ENCODE results near the gene ROPN1L. TPM values are rescaled to one million over a fixed set of nuclear protein-coding genes. Genes with fewer than 3 reads are reported as not detected.
A peak's percentile ranks its signal among the peaks of the same experiment; 100 is the strongest.

ROPN1L gene
- total and polyA plus RNA-seq, 2 of the 13 experiments (the other 11 are each of a cell fraction or from before 2014, with no cell fraction given): not detected

GRCh38 chr5:10441083-10441991 lies at the start of gene ROPN1L (continued):
- TF ChIP-seq TOPORS (CRISPR knock-in tag; IDR thresholded peaks at IDR 0.05) (no peak), SAFB2 (CRISPR knock-in tag; IDR thresholded peaks at IDR 0.05; ENCODE audit: borderline replicate concordance, low read depth) (0 out of 2 replicates have a peak, but pooled peaks have one; percentile 50), KDM5B (CRISPR knock-in tag; IDR thresholded peaks at IDR 0.05; ENCODE audit: borderline replicate concordance) (no peak), ARID5B (CRISPR knock-in tag; IDR thresholded peaks at IDR 0.05) (peak; percentile 10; the same call in 1 of the 2 replicates), SRF (IDR thresholded peaks at IDR 0.05; ENCODE audit: low read depth, low read length) (no peak), ZNF335 (CRISPR knock-in tag; IDR thresholded peaks at IDR 0.05) (no peak), IKZF1 (IDR thresholded peaks at IDR 0.05) (no peak), MXD4 (CRISPR knock-in tag; IDR thresholded peaks at IDR 0.05) (0 out of 2 replicates have a peak, but pooled peaks have one; percentile 34), ZNF766 (CRISPR knock-in tag; IDR thresholded peaks at IDR 0.05; ENCODE audit: borderline replicate concordance) (no peak), NRL (CRISPR knock-in tag; IDR thresholded peaks at IDR 0.05; ENCODE audit: borderline replicate concordance) (no peak), ZNF136 (CRISPR knock-in tag; IDR thresholded peaks at IDR 0.05; ENCODE audit: low read depth) (no peak), ZSCAN12 (CRISPR knock-in tag; IDR thresholded peaks at IDR 0.05) (no peak), ARNT (IDR thresholded peaks at IDR 0.05) (no peak), CBX1 (IDR thresholded peaks at IDR 0.05; ENCODE audit: low read depth) (no peak), PPARG (CRISPR knock-in tag; conservative IDR thresholded peaks at IDR 0.05) (no peak), TBL1XR1 (IDR thresholded peaks at IDR 0.05; ENCODE audit: borderline replicate concordance, low read length, partially characterized antibody) (no peak), FOXP4 (CRISPR knock-in tag; IDR thresholded peaks at IDR 0.05) (no peak; the same call in 1 of the 2 replicates), TAF1 (CRISPR knock-in tag; IDR thresholded peaks at IDR 0.05) (peak; percentile 39; the same call in 1 of the 2 replicates), ZSCAN25 (CRISPR knock-in tag; IDR thresholded peaks at IDR 0.05) (no peak), TARDBP (CRISPR knock-in tag; IDR thresholded peaks at IDR 0.05) (no peak), ZNF652 (CRISPR knock-in tag; IDR thresholded peaks at IDR 0.05; ENCODE audit: borderline replicate concordance, low read depth) (peak; percentile 59; the same call in 1 of the 2 replicates), HOMEZ (CRISPR knock-in tag; IDR thresholded peaks at IDR 0.05; ENCODE audit: low read depth) (no peak), JDP2 (CRISPR knock-in tag; IDR thresholded peaks at IDR 0.05; ENCODE audit: borderline replicate concordance) (no peak), POLR2AphosphoS2 (IDR thresholded peaks at IDR 0.05; ENCODE audit: low read depth, low read length) (no peak)
